Measurements from ENCODE around the gene KCNG2.

DNA sequence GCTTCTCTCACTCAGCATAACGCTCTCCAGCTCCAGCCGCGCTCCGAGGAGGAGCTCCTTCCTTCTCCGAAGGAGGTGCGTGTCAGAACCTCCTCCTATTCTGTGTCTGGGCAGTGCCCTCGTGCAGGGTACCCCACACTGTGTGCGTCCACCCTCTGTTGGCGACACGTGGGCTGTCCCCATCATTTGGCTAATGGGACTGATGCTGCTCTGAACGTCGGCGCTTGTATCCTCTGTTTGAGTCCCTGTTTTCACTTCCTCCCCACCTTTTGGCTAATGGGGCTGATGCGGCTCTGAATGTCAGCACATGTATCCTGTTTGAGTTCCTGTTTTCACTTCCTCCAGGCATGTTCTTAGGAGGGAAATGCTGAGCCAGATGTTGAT lies 22.2 kb downstream of the KCNG2 start:
- TF ChIP-seq, protein P1, sequence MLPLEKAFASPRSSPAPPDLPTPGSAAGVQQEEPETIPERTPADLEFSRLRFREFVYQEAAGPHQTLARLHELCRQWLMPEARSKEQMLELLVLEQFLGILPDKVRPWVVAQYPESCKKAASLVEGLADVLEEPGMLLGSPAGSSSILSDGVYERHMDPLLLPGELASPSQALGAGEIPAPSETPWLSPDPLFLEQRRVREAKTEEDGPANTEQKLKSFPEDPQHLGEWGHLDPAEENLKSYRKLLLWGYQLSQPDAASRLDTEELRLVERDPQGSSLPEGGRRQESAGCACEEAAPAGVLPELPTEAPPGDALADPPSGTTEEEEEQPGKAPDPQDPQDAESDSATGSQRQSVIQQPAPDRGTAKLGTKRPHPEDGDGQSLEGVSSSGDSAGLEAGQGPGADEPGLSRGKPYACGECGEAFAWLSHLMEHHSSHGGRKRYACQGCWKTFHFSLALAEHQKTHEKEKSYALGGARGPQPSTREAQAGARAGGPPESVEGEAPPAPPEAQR (tag by site-specific recombination; IDR thresholded peaks at IDR 0.05) = no peak
- TF ChIP-seq, protein P2, sequence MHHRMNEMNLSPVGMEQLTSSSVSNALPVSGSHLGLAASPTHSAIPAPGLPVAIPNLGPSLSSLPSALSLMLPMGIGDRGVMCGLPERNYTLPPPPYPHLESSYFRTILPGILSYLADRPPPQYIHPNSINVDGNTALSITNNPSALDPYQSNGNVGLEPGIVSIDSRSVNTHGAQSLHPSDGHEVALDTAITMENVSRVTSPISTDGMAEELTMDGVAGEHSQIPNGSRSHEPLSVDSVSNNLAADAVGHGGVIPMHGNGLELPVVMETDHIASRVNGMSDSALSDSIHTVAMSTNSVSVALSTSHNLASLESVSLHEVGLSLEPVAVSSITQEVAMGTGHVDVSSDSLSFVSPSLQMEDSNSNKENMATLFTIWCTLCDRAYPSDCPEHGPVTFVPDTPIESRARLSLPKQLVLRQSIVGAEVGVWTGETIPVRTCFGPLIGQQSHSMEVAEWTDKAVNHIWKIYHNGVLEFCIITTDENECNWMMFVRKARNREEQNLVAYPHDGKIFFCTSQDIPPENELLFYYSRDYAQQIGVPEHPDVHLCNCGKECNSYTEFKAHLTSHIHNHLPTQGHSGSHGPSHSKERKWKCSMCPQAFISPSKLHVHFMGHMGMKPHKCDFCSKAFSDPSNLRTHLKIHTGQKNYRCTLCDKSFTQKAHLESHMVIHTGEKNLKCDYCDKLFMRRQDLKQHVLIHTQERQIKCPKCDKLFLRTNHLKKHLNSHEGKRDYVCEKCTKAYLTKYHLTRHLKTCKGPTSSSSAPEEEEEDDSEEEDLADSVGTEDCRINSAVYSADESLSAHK (tag by site-specific recombination; IDR thresholded peaks at IDR 0.05) = no peak
- TF ChIP-seq, protein P3, sequence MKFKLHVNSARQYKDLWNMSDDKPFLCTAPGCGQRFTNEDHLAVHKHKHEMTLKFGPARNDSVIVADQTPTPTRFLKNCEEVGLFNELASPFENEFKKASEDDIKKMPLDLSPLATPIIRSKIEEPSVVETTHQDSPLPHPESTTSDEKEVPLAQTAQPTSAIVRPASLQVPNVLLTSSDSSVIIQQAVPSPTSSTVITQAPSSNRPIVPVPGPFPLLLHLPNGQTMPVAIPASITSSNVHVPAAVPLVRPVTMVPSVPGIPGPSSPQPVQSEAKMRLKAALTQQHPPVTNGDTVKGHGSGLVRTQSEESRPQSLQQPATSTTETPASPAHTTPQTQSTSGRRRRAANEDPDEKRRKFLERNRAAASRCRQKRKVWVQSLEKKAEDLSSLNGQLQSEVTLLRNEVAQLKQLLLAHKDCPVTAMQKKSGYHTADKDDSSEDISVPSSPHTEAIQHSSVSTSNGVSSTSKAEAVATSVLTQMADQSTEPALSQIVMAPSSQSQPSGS (tag by site-specific recombination; IDR thresholded peaks at IDR 0.05; ENCODE audit: low read depth) = no peak
- TF ChIP-seq, protein P4, sequence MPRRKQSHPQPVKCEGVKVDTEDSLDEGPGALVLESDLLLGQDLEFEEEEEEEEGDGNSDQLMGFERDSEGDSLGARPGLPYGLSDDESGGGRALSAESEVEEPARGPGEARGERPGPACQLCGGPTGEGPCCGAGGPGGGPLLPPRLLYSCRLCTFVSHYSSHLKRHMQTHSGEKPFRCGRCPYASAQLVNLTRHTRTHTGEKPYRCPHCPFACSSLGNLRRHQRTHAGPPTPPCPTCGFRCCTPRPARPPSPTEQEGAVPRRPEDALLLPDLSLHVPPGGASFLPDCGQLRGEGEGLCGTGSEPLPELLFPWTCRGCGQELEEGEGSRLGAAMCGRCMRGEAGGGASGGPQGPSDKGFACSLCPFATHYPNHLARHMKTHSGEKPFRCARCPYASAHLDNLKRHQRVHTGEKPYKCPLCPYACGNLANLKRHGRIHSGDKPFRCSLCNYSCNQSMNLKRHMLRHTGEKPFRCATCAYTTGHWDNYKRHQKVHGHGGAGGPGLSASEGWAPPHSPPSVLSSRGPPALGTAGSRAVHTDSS (tag by site-specific recombination; IDR thresholded peaks at IDR 0.05) = no peak
- TF ChIP-seq ZNF830 (tag by site-specific recombination; IDR thresholded peaks at IDR 0.05; ENCODE audit: low read depth) = no peak
- no peak for TF ChIP-seq ZFP3 (tag by site-specific recombination; IDR thresholded peaks at IDR 0.05; ENCODE audit: low read depth)
- TF ChIP-seq, protein P5, sequence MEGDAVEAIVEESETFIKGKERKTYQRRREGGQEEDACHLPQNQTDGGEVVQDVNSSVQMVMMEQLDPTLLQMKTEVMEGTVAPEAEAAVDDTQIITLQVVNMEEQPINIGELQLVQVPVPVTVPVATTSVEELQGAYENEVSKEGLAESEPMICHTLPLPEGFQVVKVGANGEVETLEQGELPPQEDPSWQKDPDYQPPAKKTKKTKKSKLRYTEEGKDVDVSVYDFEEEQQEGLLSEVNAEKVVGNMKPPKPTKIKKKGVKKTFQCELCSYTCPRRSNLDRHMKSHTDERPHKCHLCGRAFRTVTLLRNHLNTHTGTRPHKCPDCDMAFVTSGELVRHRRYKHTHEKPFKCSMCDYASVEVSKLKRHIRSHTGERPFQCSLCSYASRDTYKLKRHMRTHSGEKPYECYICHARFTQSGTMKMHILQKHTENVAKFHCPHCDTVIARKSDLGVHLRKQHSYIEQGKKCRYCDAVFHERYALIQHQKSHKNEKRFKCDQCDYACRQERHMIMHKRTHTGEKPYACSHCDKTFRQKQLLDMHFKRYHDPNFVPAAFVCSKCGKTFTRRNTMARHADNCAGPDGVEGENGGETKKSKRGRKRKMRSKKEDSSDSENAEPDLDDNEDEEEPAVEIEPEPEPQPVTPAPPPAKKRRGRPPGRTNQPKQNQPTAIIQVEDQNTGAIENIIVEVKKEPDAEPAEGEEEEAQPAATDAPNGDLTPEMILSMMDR (tag by site-specific recombination; IDR thresholded peaks at IDR 0.05) = no peak
- no peak for TF ChIP-seq KLF16 (tag by site-specific recombination; IDR thresholded peaks at IDR 0.05)
- TF ChIP-seq ZNF785 (tag by site-specific recombination; IDR thresholded peaks at IDR 0.05) = no peak
- no peak for TF ChIP-seq ZNF792 (tag by site-specific recombination; IDR thresholded peaks at IDR 0.05)
- TF ChIP-seq ZNF776 (tag by site-specific recombination; IDR thresholded peaks at IDR 0.05; ENCODE audit: borderline replicate concordance) = no peak
- TF ChIP-seq, protein P6, sequence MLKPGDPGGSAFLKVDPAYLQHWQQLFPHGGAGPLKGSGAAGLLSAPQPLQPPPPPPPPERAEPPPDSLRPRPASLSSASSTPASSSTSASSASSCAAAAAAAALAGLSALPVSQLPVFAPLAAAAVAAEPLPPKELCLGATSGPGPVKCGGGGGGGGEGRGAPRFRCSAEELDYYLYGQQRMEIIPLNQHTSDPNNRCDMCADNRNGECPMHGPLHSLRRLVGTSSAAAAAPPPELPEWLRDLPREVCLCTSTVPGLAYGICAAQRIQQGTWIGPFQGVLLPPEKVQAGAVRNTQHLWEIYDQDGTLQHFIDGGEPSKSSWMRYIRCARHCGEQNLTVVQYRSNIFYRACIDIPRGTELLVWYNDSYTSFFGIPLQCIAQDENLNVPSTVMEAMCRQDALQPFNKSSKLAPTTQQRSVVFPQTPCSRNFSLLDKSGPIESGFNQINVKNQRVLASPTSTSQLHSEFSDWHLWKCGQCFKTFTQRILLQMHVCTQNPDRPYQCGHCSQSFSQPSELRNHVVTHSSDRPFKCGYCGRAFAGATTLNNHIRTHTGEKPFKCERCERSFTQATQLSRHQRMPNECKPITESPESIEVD (tag by site-specific recombination; IDR thresholded peaks at IDR 0.05) = no peak
